ENCODE results near the gene BTBD16.

The BTBD16 gene

GRCh38 chr10:122264436-122264835 lies 6.7 kb upstream of the BTBD16 start:
- TF ChIP-seq ZNF274 (IDR thresholded peaks at IDR 0.05; ENCODE audit: low read depth, low read length), result no peak
- no peak for TF ChIP-seq YY1 (IDR thresholded peaks at IDR 0.05; ENCODE audit: insufficient read depth, insufficient read length)
- no peak for TF ChIP-seq SUZ12 (IDR thresholded peaks at IDR 0.05; ENCODE audit: extremely low read depth, insufficient read depth, insufficient read length)
- peaks cover 11% of the 10 kb centered on the region; the same call in 1 of the 2 replicates for H3K9me3 ChIP-seq (ENCODE audit: insufficient read depth, low read length)
- no peak overlapping the region for H3K9ac ChIP-seq (ENCODE audit: insufficient read length, low read depth)
- H3K36me3 ChIP-seq (ENCODE audit: insufficient read depth, insufficient read length, low read length), result no peaks in the 10 kb centered on the region
- no peaks in the 10 kb centered on the region for H3K27me3 ChIP-seq (ENCODE audit: insufficient read depth, insufficient read length)
- H3K4me1 ChIP-seq (ENCODE audit: insufficient read depth, insufficient read length), result no peaks in the 10 kb centered on the region
- no peak overlapping the region for H3K4me3 ChIP-seq (ENCODE audit: insufficient read length, low read depth)
- no peak for DNase-seq (ENCODE audit: low read depth, low spot score)

DNA sequence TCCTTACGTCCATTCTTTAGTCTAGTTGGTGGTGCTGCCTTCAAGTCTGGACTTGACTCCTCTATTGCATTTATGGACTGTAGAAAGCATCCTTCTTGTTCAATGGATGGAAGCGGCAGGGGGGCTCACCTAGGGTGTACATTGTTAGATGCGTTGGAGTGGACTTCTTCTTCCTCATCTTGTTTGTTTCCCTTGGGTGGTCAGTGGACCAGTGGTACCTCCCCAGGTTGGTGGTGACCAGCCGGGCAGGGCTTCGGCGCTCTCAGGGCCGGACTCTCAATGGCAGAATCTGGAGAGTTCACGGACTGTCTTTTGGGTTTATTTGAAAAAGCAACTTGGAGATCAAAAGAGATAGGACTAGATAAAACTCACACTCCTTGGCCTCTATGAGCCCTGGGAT lies 6.2 kb upstream of the BTBD16 start:
- Histone ChIP-seq H3K9me3 (ENCODE audit: insufficient read depth, low read length) (peaks cover 11% of the 10 kb centered on the region; the same call in 1 of the 2 replicates), H3K27me3 (ENCODE audit: insufficient read depth, insufficient read length) (no peaks in the 10 kb centered on the region), H3K36me3 (ENCODE audit: insufficient read depth, insufficient read length, low read length) (no peaks in the 10 kb centered on the region), H3K4me1 (ENCODE audit: insufficient read depth, insufficient read length) (no peaks in the 10 kb centered on the region), H3K4me3 (ENCODE audit: insufficient read length, low read depth) (no peak overlapping the region), H3K9ac (ENCODE audit: insufficient read length, low read depth) (no peak overlapping the region)
- TF ChIP-seq YY1 (IDR thresholded peaks at IDR 0.05; ENCODE audit: insufficient read depth, insufficient read length) (no peak), SUZ12 (IDR thresholded peaks at IDR 0.05; ENCODE audit: extremely low read depth, insufficient read depth, insufficient read length) (no peak), ZNF274 (IDR thresholded peaks at IDR 0.05; ENCODE audit: low read depth, low read length) (no peak)
- no peak for DNase-seq (ENCODE audit: low read depth, low spot score)

DNA sequence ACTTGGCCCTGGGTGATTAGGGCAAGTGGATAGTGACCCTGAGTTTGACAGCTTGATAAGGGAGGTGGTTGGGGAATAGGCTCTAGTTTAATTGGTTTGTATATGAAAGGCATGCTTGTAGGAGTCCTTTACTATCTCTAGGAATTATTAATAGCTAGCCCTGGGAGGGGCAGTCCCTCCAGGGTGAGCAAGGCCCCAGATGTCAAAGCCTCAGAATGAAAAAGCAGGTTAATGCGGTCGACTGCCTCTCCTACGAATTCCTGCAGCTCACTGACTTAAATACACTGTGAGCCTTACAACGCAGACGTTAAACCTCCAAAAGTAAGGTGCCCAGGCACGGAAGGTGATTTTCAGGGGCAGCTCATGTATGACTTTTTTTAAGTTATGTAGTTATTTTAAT lies 5.2 kb upstream of the BTBD16 start:
- no peaks in the 10 kb centered on the region for H3K27me3 ChIP-seq (ENCODE audit: insufficient read depth, insufficient read length)
- no peak overlapping the region for H3K4me3 ChIP-seq (ENCODE audit: insufficient read length, low read depth)
- H3K9me3 ChIP-seq (ENCODE audit: insufficient read depth, low read length), result peaks cover 11% of the 10 kb centered on the region; the same call in 1 of the 2 replicates
- no peak for TF ChIP-seq SUZ12 (IDR thresholded peaks at IDR 0.05; ENCODE audit: extremely low read depth, insufficient read depth, insufficient read length)
- H3K9ac ChIP-seq (ENCODE audit: insufficient read length, low read depth), result no peak overlapping the region
- no peak for DNase-seq (ENCODE audit: low read depth, low spot score)
- H3K4me1 ChIP-seq (ENCODE audit: insufficient read depth, insufficient read length), result no peaks in the 10 kb centered on the region
- no peaks in the 10 kb centered on the region for H3K36me3 ChIP-seq (ENCODE audit: insufficient read depth, insufficient read length, low read length)

- Histone ChIP-seq H3K9ac (ENCODE audit: insufficient read length, low read depth) (no peak overlapping the region), H3K4me1 (ENCODE audit: insufficient read depth, insufficient read length) (no peaks in the 10 kb centered on the region), H3K27me3 (ENCODE audit: insufficient read depth, insufficient read length) (no peaks in the 10 kb centered on the region), H3K9me3 (ENCODE audit: insufficient read depth, low read length) (peaks cover 3% of the 10 kb centered on the region; the same call in 1 of the 2 replicates), H3K36me3 (ENCODE audit: insufficient read depth, insufficient read length, low read length) (no peaks in the 10 kb centered on the region), H3K4me3 (ENCODE audit: insufficient read length, low read depth) (no peak overlapping the region)
- no peak for TF ChIP-seq YY1 (IDR thresholded peaks at IDR 0.05; ENCODE audit: insufficient read depth, insufficient read length)
- no peak for DNase-seq (ENCODE audit: low read depth, low spot score)
Observed at GRCh38 chr10:122267849-122268737, 3.0 kb upstream of the BTBD16 start.

DNA sequence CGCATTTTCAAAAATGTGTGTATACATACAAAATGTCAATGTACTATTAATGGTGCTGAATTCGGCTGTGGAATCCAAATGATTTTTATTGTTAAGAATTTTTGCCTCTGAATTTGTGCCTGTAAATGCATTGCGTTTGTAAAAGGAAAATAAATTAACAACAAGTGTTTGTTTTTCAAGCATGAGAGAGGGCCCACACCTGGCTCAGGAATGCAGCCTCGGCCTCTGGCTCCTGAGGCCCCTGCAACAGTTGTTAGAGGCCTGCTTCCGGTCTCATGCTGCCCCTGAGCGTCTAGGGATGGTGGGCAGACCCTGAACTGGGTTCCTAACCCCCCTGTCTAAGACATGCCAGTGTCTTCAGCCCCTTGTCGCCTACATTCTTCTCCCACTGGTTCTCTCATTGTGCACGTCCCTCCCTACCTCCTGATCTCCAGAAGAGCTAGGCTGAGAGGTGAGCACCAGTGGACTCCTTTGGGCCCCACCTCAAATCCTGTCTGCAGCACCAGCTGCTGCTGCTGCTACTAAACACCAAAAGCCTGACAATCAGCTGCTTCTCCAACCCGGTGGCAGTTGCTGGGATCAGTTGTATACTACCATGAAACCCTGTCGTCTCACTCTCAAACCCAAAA lies 1.9 kb upstream of the BTBD16 start:
- no peak for TF ChIP-seq SUZ12 (IDR thresholded peaks at IDR 0.05; ENCODE audit: extremely low read depth, insufficient read depth, insufficient read length)
- TF ChIP-seq YY1 (IDR thresholded peaks at IDR 0.05; ENCODE audit: insufficient read depth, insufficient read length), result no peak
- TF ChIP-seq ZNF274 (IDR thresholded peaks at IDR 0.05; ENCODE audit: low read depth, low read length), result no peak
- H3K4me3 ChIP-seq (ENCODE audit: insufficient read length, low read depth), result no peak overlapping the region
- H3K27me3 ChIP-seq (ENCODE audit: insufficient read depth, insufficient read length), result no peaks in the 10 kb centered on the region
- H3K9ac ChIP-seq (ENCODE audit: insufficient read length, low read depth), result no peak overlapping the region
- H3K4me1 ChIP-seq (ENCODE audit: insufficient read depth, insufficient read length), result no peaks in the 10 kb centered on the region
- DNase-seq (ENCODE audit: low read depth, low spot score), result no peak
- no peaks in the 10 kb centered on the region for H3K36me3 ChIP-seq (ENCODE audit: insufficient read depth, insufficient read length, low read length)
- no peaks in the 10 kb centered on the region for H3K9me3 ChIP-seq (ENCODE audit: insufficient read depth, low read length)

DNA sequence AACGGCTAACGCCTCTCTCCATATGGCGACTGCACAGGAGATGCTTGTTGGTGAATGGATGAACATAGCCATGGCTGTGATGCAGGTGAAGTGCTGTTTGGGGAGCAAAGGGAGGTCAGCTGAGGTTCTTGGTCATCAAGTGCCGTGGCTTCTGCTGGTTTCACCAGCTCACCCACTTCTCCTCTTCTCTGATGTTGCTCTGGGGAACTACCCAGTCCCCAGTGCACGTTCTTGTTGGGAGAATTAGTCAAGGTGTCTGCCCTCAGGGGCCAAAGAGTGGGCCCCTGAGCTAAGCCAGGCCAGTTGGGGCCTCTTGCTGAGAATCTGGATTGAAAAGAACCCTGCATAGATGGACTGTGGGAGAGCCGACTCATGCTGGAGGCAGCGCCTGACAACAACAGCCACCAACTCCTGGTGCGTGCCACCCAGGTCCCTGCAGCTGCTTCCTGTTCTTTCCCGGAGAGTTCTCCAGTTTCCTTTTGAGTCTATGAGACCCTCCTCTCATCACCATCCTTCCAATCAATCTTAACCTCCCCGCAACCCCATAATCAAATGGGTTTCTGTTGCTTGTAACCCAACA lies 3.0 kb downstream of the BTBD16 start:
- Histone ChIP-seq H3K4me1 (ENCODE audit: insufficient read depth, insufficient read length) (no peaks in the 10 kb centered on the region), H3K9me3 (ENCODE audit: insufficient read depth, low read length) (no peaks in the 10 kb centered on the region), H3K27me3 (ENCODE audit: insufficient read depth, insufficient read length) (no peaks in the 10 kb centered on the region), H3K9ac (ENCODE audit: insufficient read length, low read depth) (no peak overlapping the region), H3K4me3 (ENCODE audit: insufficient read length, low read depth) (no peak overlapping the region), H3K36me3 (ENCODE audit: insufficient read depth, insufficient read length, low read length) (no peaks in the 10 kb centered on the region)
- no peak for DNase-seq (ENCODE audit: low read depth, low spot score)
- no peak for TF ChIP-seq ZNF274 (IDR thresholded peaks at IDR 0.05; ENCODE audit: low read depth, low read length)
- TF ChIP-seq YY1 (IDR thresholded peaks at IDR 0.05; ENCODE audit: insufficient read depth, insufficient read length), result no peak
- no peak for TF ChIP-seq SUZ12 (IDR thresholded peaks at IDR 0.05; ENCODE audit: extremely low read depth, insufficient read depth, insufficient read length)

DNA sequence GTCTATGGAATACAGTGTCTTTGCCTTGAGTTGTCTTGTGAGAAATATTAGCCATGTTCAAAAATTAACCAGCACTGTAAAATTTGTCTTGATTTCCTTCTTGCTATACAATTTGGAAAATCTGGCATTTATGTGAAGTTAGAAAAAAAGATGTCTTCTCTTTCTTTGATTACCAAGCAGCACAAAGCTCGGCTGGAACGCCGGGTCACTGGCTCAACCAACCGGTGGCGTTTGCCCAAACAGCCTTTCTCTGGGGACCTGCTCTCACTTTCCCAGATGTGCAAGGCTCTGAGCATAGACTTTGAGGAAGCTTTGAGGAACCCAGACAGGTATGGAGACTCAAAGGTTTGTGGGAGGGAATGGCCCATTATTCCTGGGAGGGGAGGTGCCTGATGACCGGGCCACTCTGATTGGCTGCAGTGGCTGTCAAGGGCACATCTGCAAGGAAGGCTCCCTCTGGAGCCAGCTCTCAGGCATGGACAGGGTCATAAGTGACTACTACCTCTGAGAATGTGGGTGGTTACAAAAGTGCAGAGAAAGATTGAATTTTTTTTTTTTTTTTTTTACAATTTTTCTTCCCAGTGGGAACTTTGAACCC lies 5.6 kb downstream of the BTBD16 start:
- Histone ChIP-seq H3K4me3 (ENCODE audit: insufficient read length, low read depth) (no peak overlapping the region), H3K9me3 (ENCODE audit: insufficient read depth, low read length) (no peaks in the 10 kb centered on the region), H3K9ac (ENCODE audit: insufficient read length, low read depth) (no peak overlapping the region), H3K27me3 (ENCODE audit: insufficient read depth, insufficient read length) (no peaks in the 10 kb centered on the region), H3K36me3 (ENCODE audit: insufficient read depth, insufficient read length, low read length) (no peaks in the 10 kb centered on the region), H3K4me1 (ENCODE audit: insufficient read depth, insufficient read length) (no peaks in the 10 kb centered on the region)
- no peak for DNase-seq (ENCODE audit: low read depth, low spot score)
- TF ChIP-seq YY1 (IDR thresholded peaks at IDR 0.05; ENCODE audit: insufficient read depth, insufficient read length), result no peak
- TF ChIP-seq SUZ12 (IDR thresholded peaks at IDR 0.05; ENCODE audit: extremely low read depth, insufficient read depth, insufficient read length), result no peak
- no peak for TF ChIP-seq ZNF274 (IDR thresholded peaks at IDR 0.05; ENCODE audit: low read depth, low read length)
